ENCODE results near the gene PPM1N. TPM values are rescaled to one million over a fixed set of nuclear protein-coding genes. Genes with fewer than 3 reads are reported as not detected.

PPM1N gene
- total RNA-seq, 1 donor from 2014 or later: not detected

- no peaks in the 10 kb centered on the region for H3K4me1 Mint-ChIP-seq (ENCODE audit: low read depth)
- no peaks in the 10 kb centered on the region for H3K9me3 Mint-ChIP-seq (ENCODE audit: low read depth)
- H3K36me3 Mint-ChIP-seq (ENCODE audit: insufficient read depth): no peaks in the 10 kb centered on the region
- H3K27ac Mint-ChIP-seq: no peak overlapping the region
- no peak for TF ChIP-seq CTCF (IDR thresholded peaks at IDR 0.05; ENCODE audit: unreplicated experiment)
- no peak for DNase-seq (ENCODE audit: low spot score, unreplicated experiment)
- H3K4me3 Mint-ChIP-seq (ENCODE audit: low read depth): no peak overlapping the region
- H3K27me3 Mint-ChIP-seq: no peaks in the 10 kb centered on the region
Measured at GRCh38 chr19:45462174-45462573, 36.1 kb upstream of the PPM1N start.

- DNase-seq (ENCODE audit: low spot score, unreplicated experiment): no peak
- no peaks in the 10 kb centered on the region for H3K27me3 Mint-ChIP-seq
- H3K27ac Mint-ChIP-seq: no peak overlapping the region
- H3K4me1 Mint-ChIP-seq (ENCODE audit: low read depth): peaks cover 4% of the 10 kb centered on the region
- no peak overlapping the region for H3K4me3 Mint-ChIP-seq (ENCODE audit: low read depth)
- no peaks in the 10 kb centered on the region for H3K36me3 Mint-ChIP-seq (ENCODE audit: insufficient read depth)
- no peak for TF ChIP-seq CTCF (IDR thresholded peaks at IDR 0.05; ENCODE audit: unreplicated experiment)
- H3K9me3 Mint-ChIP-seq (ENCODE audit: low read depth): no peaks in the 10 kb centered on the region
Measured at GRCh38 chr19:45463241-45463640, 35.0 kb upstream of the PPM1N start.

GRCh38 chr19:45464274-45464673 is 34.0 kb upstream of the PPM1N start:
- Mint-ChIP-seq H3K9me3 (ENCODE audit: low read depth) (no peaks in the 10 kb centered on the region), H3K36me3 (ENCODE audit: insufficient read depth) (no peaks in the 10 kb centered on the region), H3K4me3 (ENCODE audit: low read depth) (no peak overlapping the region), H3K27ac (no peak overlapping the region), H3K4me1 (ENCODE audit: low read depth) (peaks cover 8% of the 10 kb centered on the region), H3K27me3 (no peaks in the 10 kb centered on the region)
- no peak for DNase-seq (ENCODE audit: low spot score, unreplicated experiment)
- no peak for TF ChIP-seq CTCF (IDR thresholded peaks at IDR 0.05; ENCODE audit: unreplicated experiment)

DNA sequence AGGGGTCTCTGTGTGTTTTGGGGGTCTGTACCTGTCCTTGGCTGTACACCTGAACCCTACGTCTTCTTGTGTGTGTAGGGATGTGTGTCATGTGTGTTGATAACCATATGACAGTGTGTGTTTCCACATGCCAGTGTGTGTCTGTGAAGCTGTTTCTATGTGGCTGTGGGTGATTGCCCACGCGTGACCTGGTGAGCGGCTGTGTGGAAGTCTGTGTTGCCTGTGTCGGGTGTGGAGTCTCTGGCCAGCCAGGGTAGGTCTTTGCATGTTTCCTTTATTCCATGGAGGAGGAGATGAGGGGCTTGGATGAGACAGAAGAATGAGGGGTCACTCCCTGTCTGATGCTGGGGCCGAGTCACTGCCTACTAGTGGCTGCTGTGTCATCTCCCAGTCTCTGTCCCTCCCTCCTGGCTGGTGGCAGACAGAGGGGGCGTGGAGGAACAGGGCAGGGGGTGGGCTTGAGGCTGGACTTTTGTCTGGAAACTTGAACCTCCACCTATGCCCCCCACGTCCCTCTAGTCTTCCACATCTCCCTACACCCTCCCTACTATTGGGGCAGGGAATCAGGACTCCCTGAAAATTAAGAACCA is 33.3 kb upstream of the PPM1N start:
- DNase-seq (ENCODE audit: low spot score, unreplicated experiment): no peak
- no peaks in the 10 kb centered on the region for H3K36me3 Mint-ChIP-seq (ENCODE audit: insufficient read depth)
- H3K4me3 Mint-ChIP-seq (ENCODE audit: low read depth): no peak overlapping the region
- H3K27me3 Mint-ChIP-seq: no peaks in the 10 kb centered on the region
- no peak for TF ChIP-seq CTCF (IDR thresholded peaks at IDR 0.05; ENCODE audit: unreplicated experiment)
- no peak overlapping the region for H3K27ac Mint-ChIP-seq
- no peaks in the 10 kb centered on the region for H3K9me3 Mint-ChIP-seq (ENCODE audit: low read depth)
- H3K4me1 Mint-ChIP-seq (ENCODE audit: low read depth): peaks cover 11% of the 10 kb centered on the region

GRCh38 chr19:45467115-45467455 is 31.2 kb upstream of the PPM1N start:
- peaks cover 6% of the 10 kb centered on the region for H3K27me3 Mint-ChIP-seq
- peak overlapping the region; percentile 84 for H3K4me3 Mint-ChIP-seq (ENCODE audit: low read depth)
- TF ChIP-seq CTCF (IDR thresholded peaks at IDR 0.05; ENCODE audit: unreplicated experiment): no peak
- H3K4me1 Mint-ChIP-seq (ENCODE audit: low read depth): peaks cover 11% of the 10 kb centered on the region
- peak overlapping the region; percentile 73 for H3K27ac Mint-ChIP-seq
- no peak for DNase-seq (ENCODE audit: low spot score, unreplicated experiment)
- no peaks in the 10 kb centered on the region for H3K9me3 Mint-ChIP-seq (ENCODE audit: low read depth)
- no peaks in the 10 kb centered on the region for H3K36me3 Mint-ChIP-seq (ENCODE audit: insufficient read depth)

Data from progenitor cell of endocrine pancreas (in vitro differentiated cells).